Measurements from ENCODE around the gene AQP12B.

AQP12B gene

GRCh38 chr2:240631548-240632305, 51.0 kb downstream of the AQP12B start:
- H3K4me1 ChIP-seq (ENCODE audit: control insufficient read depth, insufficient read depth, low read length) = no peaks in the 10 kb centered on the region
- CTCF ChIA-PET = interaction anchor here (1.2 kb wide), 1 partner anchor 9 kb away, joined by 3 read pairs; no protein-coding TSS in a partner anchor
- TF ChIP-seq ZNF169 (tag by site-specific recombination; IDR thresholded peaks at IDR 0.05) (no peak), TCF7L2 (IDR thresholded peaks at IDR 0.05; ENCODE audit: borderline replicate concordance, low read depth, low read length) (no peak), ZNF837 (tag by site-specific recombination; IDR thresholded peaks at IDR 0.05) (no peak), ZNF560 (tag by site-specific recombination; IDR thresholded peaks at IDR 0.05; ENCODE audit: borderline replicate concordance) (no peak), ZBTB1 (tag by site-specific recombination; IDR thresholded peaks at IDR 0.05) (no peak), ZNF623 (tag by site-specific recombination; IDR thresholded peaks at IDR 0.05) (no peak), REST (tag by site-specific recombination; IDR thresholded peaks at IDR 0.05) (no peak), ZNF626 (tag by site-specific recombination; IDR thresholded peaks at IDR 0.05) (no peak), YY1 (tag by site-specific recombination; IDR thresholded peaks at IDR 0.05) (no peak)
- TF ChIP-seq, protein P1, sequence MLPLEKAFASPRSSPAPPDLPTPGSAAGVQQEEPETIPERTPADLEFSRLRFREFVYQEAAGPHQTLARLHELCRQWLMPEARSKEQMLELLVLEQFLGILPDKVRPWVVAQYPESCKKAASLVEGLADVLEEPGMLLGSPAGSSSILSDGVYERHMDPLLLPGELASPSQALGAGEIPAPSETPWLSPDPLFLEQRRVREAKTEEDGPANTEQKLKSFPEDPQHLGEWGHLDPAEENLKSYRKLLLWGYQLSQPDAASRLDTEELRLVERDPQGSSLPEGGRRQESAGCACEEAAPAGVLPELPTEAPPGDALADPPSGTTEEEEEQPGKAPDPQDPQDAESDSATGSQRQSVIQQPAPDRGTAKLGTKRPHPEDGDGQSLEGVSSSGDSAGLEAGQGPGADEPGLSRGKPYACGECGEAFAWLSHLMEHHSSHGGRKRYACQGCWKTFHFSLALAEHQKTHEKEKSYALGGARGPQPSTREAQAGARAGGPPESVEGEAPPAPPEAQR (tag by site-specific recombination; IDR thresholded peaks at IDR 0.05) = no peak
- TF ChIP-seq, protein P2, sequence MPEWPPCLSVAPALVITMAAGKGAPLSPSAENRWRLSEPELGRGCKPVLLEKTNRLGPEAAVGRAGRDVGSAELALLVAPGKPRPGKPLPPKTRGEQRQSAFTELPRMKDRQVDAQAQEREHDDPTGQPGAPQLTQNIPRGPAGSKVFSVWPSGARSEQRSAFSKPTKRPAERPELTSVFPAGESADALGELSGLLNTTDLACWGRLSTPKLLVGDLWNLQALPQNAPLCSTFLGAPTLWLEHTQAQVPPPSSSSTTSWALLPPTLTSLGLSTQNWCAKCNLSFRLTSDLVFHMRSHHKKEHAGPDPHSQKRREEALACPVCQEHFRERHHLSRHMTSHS (tag by site-specific recombination; IDR thresholded peaks at IDR 0.05) = no peak
- TF ChIP-seq, protein P3, sequence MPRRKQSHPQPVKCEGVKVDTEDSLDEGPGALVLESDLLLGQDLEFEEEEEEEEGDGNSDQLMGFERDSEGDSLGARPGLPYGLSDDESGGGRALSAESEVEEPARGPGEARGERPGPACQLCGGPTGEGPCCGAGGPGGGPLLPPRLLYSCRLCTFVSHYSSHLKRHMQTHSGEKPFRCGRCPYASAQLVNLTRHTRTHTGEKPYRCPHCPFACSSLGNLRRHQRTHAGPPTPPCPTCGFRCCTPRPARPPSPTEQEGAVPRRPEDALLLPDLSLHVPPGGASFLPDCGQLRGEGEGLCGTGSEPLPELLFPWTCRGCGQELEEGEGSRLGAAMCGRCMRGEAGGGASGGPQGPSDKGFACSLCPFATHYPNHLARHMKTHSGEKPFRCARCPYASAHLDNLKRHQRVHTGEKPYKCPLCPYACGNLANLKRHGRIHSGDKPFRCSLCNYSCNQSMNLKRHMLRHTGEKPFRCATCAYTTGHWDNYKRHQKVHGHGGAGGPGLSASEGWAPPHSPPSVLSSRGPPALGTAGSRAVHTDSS (tag by site-specific recombination; IDR thresholded peaks at IDR 0.05) = no peak

GRCh38 chr2:240630771-240631547, 51.7 kb downstream of the AQP12B start:
- ChIA-PET CTCF (interaction anchor here (1.2 kb wide), 1 partner anchor 10 kb away, joined by 3 read pairs; no protein-coding TSS in a partner anchor), POLR2A (no interaction called here)
- H3K4me1 ChIP-seq (ENCODE audit: control insufficient read depth, insufficient read depth, low read length) = no peaks in the 10 kb centered on the region
- H3K27ac ChIP-seq (ENCODE audit: extremely low read depth, low read depth, low read length) = no peak overlapping the region
- no peaks in the 10 kb centered on the region for H3K9me3 ChIP-seq (ENCODE audit: control insufficient read depth, insufficient read depth, low read depth, low read length)
- H3K4me3 ChIP-seq (ENCODE audit: low read depth, low read length) = no peak overlapping the region
- no peaks in the 10 kb centered on the region for H3K36me3 ChIP-seq (ENCODE audit: control insufficient read depth in 2 of 2, insufficient read depth in 1 of 2, low read length in 2 of 2)
- TF ChIP-seq ZNF221 (tag by site-specific recombination; IDR thresholded peaks at IDR 0.05; ENCODE audit: borderline replicate concordance) (no peak), ZNF433 (tag by site-specific recombination; IDR thresholded peaks at IDR 0.05; ENCODE audit: low read depth) (no peak), ZNF248 (tag by site-specific recombination; IDR thresholded peaks at IDR 0.05) (no peak), ZNF677 (tag by site-specific recombination; IDR thresholded peaks at IDR 0.05) (no peak), ZNF26 (tag by site-specific recombination; IDR thresholded peaks at IDR 0.05) (no peak), ZNF610 (tag by site-specific recombination; IDR thresholded peaks at IDR 0.05; ENCODE audit: borderline replicate concordance) (no peak), KLF10 (tag by site-specific recombination; IDR thresholded peaks at IDR 0.05) (no peak), ZNF133 (tag by site-specific recombination; IDR thresholded peaks at IDR 0.05) (no peak), ZNF335 (tag by site-specific recombination; conservative IDR thresholded peaks at IDR 0.05) (no peak), ZNF473 (tag by site-specific recombination; IDR thresholded peaks at IDR 0.05) (no peak)
- TF ChIP-seq, protein P4, sequence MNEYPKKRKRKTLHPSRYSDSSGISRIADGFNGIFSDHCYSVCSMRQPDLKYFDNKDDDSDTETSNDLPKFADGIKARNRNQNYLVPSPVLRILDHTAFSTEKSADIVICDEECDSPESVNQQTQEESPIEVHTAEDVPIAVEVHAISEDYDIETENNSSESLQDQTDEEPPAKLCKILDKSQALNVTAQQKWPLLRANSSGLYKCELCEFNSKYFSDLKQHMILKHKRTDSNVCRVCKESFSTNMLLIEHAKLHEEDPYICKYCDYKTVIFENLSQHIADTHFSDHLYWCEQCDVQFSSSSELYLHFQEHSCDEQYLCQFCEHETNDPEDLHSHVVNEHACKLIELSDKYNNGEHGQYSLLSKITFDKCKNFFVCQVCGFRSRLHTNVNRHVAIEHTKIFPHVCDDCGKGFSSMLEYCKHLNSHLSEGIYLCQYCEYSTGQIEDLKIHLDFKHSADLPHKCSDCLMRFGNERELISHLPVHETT (tag by site-specific recombination; IDR thresholded peaks at IDR 0.05) = no peak

More at GRCh38 chr2:240631548-240632305, 51.0 kb downstream of the AQP12B start:
- POLR2A ChIA-PET = no interaction called here
- Histone ChIP-seq H3K9me3 (ENCODE audit: control insufficient read depth, insufficient read depth, low read depth, low read length) (no peaks in the 10 kb centered on the region), H3K4me3 (ENCODE audit: low read depth, low read length) (no peak overlapping the region), H3K36me3 (ENCODE audit: control insufficient read depth in 2 of 2, insufficient read depth in 1 of 2, low read length in 2 of 2) (no peaks in the 10 kb centered on the region), H3K27ac (ENCODE audit: extremely low read depth, low read depth, low read length) (no peak overlapping the region)

Measured in HEK293 (cell line).